Stimulated activated CD4-positive, alpha-beta T cell treated with anti-CD3 and anti-CD28 coated beads, TNF-alpha, amount 100 ng/mL, for 1 hour (primary cell): ENCODE data around the gene PAPPA.

Source experiments
- DNase-seq, 3 donors: peaks; one replicate each; pipeline ENCODE4 v3.0.0-alpha.2; 2020; ENCODE audit warnings: low read depth in 3 of 3, low spot score in 1 of 3

The PAPPA gene

DNA sequence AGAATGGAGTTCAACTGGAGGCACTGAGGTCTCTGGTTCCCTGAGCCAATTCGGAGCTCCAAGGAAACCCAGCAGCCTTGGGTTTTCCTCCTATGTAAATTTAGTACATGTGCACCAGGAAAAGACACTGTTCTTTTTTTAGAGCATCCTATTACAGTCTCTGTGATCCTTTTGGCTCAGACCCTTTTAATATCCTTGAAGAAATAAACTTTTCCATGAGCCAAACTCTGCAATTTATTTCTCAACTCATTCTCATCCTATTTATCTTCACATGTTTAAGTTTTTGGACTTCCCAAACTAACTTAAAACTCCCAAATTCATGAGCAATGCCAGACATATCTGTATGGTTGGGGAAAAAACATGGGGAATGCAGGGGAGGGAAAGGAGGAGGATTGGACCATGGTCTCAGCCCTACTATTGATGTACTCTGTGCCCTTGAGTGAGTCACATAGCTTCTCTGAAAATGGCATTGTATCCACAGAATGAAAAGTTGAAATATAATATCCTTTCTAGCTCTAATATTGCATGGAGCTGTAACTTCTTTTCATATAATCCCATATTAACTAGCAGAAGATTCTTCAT lies 76.6 kb downstream of the PAPPA start:
- DNase-seq: no peak

GRCh38 chr9:116232424-116233159 lies 79.0 kb downstream of the PAPPA start:
- DNase-seq: no peak

GRCh38 chr9:116233160-116233530 lies 79.6 kb downstream of the PAPPA start:
- DNase-seq: no peak

GRCh38 chr9:116234081-116234480 lies 80.5 kb downstream of the PAPPA start:
- DNase-seq: no peak

- DNase-seq: no peak
Measured at GRCh38 chr9:116236979-116237378, 83.4 kb downstream of the PAPPA start.

DNA sequence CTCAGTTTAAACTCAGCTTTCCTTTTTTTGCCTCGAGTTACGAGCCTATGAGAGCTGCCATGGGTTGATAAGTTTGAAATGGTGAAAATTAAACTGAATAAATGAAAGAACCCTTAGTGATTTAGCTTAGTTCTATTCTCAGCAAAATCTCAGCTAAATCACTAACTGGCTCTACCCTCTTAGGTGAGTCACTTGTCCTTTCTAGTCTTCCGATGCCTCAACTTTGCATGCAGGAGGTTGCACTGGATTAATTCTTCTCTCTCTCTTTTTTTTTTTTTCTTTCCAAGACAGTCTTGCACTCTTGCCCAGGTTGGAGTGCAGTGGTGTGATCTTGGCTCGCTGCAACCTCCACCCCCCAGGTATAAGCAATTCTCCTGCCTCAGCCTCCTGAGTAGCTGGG lies 83.9 kb downstream of the PAPPA start:
- no peak for DNase-seq

DNA sequence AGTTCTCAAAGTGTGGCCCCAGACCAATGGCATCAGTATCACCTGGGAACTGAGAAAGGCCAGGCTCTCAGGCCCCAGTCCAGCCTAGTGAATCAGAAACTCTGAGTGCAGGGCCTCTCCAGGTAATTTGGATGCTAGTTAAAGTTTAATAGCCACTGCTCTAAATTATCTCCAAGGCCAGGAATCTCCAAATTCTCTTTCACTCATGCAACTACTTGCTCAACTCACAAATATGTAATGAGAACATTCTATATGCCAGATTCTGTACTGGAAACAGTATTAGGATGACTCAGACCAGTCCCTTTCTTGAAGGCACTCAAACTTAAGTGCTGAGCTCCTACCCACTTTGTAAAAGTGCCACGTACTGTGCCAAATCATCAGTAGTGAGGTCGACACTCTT lies 84.6 kb downstream of the PAPPA start:
- no peak for DNase-seq

DNA sequence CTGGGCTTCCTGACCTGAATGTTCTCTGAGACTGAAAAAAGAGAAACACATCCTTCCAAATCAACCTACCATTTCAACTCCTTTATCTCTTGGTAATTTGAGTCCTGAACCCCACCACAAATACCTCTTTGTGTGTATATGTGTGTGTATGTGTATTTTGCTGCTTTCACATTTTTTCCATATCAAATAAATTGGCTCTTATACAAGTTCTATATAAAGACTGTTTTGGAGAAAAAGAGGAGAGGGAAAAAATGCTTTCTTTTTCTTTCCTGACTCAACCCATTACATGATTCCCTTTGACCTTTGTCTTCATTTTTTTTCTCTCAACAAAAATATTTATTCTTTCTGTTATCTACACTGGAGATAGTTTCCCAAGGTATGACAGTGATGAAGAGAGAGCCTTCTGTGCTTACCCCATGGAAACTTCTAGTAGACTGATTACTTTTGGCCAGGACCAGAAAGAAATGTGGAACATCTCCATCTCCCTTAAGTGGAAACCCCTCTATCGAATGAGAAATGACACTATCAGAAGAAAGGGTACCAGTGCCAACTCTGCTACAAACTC lies 85.3 kb downstream of the PAPPA start:
- no peak for DNase-seq

DNA sequence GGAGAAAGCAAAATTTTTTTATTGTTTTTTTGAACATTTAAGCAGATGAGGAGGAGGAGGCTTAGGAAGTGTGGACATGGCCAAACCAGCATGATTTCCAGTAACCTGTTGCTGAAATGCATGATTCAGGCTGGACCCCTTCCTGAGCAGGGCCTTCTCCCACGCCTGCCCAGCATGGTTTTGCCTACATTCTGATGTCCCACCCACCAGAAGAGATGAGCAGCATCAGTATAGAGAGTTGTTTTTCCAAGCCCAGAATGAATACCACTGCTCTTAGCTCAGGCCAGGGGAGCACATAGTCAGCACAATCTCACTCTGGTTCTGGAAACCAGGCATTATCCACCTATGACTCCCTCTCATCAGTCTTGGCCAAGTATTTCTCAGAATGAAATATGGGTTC lies 90.1 kb downstream of the PAPPA start:
- no peak for DNase-seq

GRCh38 chr9:116247284-116247683 lies 93.7 kb downstream of the PAPPA start:
- no peak for DNase-seq

DNA sequence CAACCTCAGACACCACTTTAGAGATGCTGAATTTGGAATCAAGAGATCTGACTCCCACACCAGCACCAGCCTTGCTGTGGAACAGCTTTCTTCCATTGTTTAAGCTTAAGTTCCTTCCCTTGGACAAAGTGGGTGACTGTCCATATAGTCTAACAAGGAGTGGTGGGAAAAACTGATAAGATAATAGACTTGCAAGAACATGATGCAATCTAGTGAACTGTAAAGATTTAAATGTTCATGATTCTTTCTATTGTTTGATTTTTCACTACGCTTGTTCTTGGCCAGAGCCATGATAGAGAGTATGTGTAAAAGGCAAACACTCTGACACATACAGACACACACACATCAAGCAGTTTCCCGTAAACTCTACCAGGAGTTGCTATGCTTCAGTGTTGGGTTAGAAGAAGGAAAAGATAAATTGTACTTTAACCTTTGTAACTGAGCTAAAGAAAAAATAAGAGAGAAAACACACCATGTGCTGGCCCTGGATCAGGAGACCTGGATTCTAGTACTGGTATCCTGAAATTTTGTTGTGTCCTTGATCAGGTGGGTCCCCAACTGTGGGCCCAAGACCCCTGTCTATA lies 94.3 kb downstream of the PAPPA start:
- DNase-seq: no peak

DNA sequence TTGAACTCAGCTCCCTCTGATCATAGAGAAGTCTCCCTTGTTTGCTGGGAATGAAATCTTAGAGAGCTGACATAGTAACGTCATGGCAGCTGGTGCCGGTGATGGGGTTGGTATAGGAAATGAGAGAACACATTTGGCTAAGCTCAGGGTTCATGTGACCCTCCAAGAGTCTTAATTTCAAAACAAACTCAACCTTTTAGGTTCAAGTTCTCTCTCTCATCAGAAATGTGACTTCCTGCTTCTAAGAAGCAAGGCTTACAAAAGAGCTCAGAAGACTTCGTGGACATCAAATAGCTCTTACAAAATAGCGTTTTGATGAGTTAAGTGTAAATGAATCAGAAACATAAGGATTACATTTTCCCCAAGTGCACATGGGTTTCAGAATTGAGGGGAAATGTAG lies 97.3 kb downstream of the PAPPA start:
- DNase-seq: no peak

GRCh38 chr9:116251366-116251765 lies 97.8 kb downstream of the PAPPA start:
- no peak for DNase-seq

DNA sequence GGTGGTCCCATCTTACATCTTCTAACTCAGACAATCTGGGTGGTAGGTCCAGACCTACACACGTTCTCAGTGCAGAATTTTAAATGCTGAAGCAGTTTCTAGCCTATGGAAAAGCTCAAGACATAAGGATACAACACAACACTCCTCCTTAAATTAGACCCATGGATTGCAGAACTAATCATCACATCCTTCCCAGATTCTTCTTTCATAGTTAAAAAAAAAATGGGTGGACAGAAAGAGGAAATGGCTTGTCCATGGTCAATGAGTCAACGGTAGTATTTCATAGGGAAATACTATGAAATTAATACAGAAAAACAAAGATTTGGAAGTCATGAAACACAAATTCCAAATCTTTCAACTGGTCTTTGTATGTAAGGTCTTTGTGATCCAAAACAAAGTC lies 106.9 kb downstream of the PAPPA start:
- no peak for DNase-seq

DNA sequence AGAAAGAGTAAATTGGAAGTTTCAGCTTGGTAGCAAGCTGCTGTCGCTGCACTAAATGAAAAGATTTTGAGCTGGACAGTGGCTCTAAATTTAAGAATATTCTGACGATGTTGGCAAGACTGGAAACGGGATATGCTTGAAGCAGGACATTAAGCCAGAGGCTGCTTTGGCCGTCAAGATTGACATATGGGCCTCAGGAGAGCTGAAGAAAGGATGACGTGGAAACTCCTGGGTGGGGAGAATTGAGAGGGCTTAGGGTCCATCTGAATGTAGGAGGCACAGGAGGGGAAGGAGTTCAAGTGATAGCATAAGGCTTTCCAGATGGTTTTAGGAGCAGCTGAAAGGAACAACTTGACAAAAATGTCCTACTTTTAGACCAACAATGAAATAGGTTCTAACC lies 108.9 kb downstream of the PAPPA start:
- DNase-seq: no peak

- no peak for DNase-seq
Measured at GRCh38 chr9:116264361-116264760, 110.8 kb downstream of the PAPPA start.

DNA sequence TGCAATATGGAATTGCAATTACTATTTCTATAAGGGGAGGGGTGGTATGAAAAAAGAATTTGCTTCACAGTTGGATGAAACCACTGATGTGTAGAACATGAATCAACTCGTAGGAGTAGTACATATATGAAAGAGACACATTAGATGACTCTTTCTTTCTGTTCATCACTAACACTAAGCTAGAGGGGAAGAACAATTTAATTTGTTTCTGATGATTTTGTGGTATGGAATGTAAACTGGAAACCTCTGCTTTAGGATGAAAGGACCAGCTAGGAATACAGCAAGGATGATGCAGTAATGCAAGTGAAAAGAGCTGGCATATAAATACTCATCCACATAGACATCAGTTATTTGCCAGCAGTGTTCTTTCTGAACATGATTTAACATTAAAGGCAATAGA lies 113.4 kb downstream of the PAPPA start:
- DNase-seq: no peak

- DNase-seq: no peak
Measured at GRCh38 chr9:116269250-116269649, 115.7 kb downstream of the PAPPA start.

DNA sequence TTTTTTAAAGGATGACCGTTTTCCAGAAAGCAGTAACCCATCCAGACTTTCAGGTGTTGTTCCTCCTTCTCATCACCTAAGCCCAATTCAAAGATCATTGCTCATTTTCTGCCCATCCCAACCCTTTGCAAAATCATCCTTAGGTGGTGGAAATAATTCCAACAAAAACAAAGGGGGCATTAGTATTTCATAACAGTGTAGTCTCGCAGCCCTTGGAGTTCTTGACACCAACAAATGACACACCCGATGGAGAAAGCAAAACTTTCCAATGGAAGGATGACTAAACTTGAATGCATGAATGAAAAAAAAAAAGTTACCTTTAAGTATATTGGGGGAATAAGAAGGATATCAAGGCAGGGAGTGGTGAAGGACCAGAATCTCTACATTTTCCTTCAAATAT lies 117.0 kb downstream of the PAPPA start:
- no peak for DNase-seq

DNA sequence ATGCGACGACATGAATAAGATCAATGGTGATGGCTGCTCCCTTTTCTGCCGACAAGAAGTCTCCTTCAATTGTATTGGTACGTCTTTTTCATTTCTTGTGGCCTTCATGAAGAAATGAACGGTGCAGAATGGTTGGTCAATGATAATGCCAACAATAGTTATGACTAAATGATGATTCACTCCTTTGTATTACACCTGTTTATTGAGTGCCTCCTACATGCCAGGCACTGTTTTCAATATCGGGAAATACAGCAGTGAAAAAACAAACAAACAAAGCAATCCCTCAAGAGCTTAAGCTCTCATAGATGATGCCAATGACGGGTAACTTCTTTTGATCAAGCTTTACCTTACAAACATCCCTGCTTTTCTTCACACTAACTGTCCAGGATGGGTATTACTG lies 117.7 kb downstream of the PAPPA start:
- no peak for DNase-seq

DNA sequence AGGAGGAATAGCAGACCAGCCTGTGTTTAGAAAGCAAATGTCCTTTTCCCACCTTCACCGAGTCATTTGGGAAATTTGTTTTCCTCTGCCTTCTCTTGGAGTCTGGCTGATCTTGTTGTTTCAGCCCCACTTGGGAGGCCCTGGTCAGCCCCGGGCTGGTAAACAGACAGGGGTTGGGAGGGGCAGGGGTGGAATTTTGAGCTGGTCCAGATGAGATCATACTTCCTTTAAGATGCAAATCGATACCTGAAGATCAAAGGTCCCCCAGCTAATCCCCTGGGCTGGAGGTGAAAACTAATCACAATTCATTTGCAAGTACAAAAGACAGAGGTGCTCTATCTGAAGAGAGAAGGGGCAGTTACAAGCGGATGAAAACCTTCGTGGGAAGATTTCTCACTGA lies 118.4 kb downstream of the PAPPA start:
- no peak for DNase-seq

- DNase-seq: no peak
Measured at GRCh38 chr9:116274293-116274692, 120.7 kb downstream of the PAPPA start.
